H4 (cell line): ENCODE measurements around the gene NIPBL. TPM values are rescaled to one million over a fixed set of nuclear protein-coding genes. Genes with fewer than 3 reads are reported as not detected.
A peak's percentile ranks its signal among the peaks of the same experiment; 100 is the strongest.
"Not testable (repeated sequence)": the region's sequence is repeated elsewhere in the genome, so short reads cannot be mapped to it uniquely, and the experiment has no call there.

Experiments used
- DNase-seq: peaks from one replicate; pipeline ENCODE4 v3.0.0-alpha.2; 2015; ENCODE audit warnings: low spot score
- total RNA-seq: library from RNA; depleted of rRNA; stranded (reverse); fragments of >200 nt; shearing (Covaris generic); gene quantifications from 2 replicates; pipeline ENCODE4 v1.2.3, GENCODE V29; 2014; rRNA removed

Gene NIPBL, protein sequence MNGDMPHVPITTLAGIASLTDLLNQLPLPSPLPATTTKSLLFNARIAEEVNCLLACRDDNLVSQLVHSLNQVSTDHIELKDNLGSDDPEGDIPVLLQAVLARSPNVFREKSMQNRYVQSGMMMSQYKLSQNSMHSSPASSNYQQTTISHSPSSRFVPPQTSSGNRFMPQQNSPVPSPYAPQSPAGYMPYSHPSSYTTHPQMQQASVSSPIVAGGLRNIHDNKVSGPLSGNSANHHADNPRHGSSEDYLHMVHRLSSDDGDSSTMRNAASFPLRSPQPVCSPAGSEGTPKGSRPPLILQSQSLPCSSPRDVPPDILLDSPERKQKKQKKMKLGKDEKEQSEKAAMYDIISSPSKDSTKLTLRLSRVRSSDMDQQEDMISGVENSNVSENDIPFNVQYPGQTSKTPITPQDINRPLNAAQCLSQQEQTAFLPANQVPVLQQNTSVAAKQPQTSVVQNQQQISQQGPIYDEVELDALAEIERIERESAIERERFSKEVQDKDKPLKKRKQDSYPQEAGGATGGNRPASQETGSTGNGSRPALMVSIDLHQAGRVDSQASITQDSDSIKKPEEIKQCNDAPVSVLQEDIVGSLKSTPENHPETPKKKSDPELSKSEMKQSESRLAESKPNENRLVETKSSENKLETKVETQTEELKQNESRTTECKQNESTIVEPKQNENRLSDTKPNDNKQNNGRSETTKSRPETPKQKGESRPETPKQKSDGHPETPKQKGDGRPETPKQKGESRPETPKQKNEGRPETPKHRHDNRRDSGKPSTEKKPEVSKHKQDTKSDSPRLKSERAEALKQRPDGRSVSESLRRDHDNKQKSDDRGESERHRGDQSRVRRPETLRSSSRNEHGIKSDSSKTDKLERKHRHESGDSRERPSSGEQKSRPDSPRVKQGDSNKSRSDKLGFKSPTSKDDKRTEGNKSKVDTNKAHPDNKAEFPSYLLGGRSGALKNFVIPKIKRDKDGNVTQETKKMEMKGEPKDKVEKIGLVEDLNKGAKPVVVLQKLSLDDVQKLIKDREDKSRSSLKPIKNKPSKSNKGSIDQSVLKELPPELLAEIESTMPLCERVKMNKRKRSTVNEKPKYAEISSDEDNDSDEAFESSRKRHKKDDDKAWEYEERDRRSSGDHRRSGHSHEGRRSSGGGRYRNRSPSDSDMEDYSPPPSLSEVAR (N-terminal part only)
- total RNA-seq: 7.4 and 14.0 TPM in 2 replicates

DNA sequence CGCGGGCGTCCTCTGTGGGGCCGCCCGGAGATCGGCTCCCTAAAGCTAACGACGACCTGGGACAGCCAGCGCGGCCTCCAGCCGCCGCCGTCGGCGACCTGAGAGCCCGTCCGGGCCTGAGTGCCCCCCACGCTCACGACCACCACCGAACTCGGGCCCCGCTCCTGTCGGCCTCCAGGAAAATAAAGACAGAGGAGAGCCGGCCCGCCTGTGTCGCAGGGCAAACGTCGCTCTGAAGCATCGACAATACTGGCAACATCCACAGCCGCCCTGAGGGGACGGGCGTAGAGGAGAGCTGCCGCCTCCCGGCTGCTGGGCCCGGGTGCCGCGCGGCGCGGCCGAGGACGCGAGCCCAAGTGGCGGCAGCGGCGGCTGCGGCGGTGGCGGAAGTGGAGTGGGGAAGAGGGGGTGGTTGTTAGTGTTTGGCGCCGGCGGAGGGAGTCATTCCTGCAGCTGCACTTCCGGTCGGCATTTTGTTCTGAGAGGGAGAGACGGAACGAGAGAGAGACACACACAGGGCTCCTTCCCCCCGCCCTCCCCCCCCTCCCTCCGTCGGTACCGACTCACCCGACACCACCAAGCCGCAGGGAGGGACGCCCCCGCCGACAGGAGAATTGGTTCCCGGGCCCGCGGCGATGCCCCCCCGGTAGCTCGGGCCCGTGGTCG lies at the start of gene NIPBL:
Gene NIPBL, plus strand, starts transcription at position 471 of the 666 bp plus-strand sequence. CDS start 76,928 bp downstream, outside the sequence.
- DNase-seq: peak; percentile 97

DNA sequence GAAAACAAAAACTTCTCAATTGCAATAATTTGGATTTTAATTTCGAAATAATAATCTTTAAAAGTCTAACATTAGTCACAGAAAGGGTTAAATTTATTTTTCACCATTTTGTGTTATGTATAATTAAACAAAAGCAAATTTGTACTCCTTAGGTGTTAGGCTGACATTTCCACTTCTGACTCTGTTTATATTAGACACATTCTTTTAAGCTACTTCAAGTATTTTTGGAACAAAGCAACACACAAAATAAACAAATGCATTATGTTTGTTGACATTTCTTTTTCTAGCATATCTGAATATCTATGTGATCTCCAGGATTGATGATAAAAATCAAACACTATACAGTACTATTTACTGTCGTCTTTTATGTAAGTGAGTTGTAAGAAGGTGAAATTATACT lies 44.3 kb upstream of the NIPBL start:
- no peak for DNase-seq

DNA sequence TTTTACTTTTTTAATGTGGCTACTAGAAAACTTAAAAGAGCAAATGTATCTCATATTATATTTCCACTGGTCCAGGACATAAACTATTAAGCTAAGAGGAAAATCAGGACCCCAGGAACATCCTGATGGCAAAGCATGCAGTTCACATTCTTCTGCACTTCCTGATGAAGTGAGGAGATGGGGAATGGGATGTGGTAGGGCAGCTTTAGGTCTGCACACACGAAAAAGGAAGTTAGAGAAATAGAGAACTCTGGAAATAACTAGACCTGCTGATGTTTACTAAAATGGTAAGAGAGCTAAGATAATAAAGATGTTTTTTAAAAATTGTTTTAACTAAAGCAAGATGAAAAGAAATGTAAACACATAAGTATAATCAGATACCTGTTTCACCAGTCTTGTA lies 39.7 kb upstream of the NIPBL start:
- no peak for DNase-seq

DNA sequence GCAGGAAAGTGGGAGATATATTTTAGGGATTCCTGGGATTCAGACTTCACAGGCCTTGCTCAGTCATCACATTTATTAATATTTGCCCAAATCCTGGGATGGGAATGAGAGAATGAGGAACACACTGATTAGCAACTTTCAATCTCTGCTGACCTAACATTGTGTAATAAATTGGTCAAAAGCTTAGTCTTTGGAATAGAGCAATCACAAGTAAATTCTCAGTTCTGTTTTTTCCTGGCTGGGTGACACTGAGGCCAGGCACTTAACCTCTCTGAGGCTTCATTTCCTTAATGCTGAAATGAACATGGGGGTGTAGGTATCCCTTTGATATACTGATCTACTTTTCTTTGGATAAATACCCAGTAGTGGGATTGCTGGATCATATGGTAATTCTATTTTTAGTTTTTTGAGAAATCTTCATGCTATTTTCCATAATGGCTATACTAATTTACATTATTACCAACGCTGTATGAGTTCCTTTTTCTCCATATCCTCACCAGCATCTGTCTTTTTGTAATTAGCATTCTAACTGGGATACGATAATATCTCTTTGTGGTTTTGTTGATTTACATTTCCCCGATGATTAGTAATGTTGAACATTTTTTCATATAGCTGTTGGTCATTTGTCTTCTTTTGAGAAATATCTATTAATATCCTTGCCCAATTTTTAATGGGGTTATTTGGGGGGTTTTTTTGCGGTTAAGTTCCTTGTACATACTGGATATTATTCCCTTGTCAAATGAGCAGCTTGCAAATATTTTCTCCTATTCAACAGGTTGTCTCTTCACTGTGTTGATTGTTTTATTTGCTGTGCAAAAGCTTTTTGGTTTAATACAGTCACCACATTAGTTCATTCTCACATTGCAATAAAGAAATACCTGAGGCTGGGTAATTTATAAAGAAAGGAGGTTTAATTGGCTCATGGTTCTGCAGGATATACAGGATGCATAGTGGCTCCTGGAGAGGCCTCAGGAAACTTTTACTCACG lies 36.8 kb upstream of the NIPBL start:
- no peak for DNase-seq

DNA sequence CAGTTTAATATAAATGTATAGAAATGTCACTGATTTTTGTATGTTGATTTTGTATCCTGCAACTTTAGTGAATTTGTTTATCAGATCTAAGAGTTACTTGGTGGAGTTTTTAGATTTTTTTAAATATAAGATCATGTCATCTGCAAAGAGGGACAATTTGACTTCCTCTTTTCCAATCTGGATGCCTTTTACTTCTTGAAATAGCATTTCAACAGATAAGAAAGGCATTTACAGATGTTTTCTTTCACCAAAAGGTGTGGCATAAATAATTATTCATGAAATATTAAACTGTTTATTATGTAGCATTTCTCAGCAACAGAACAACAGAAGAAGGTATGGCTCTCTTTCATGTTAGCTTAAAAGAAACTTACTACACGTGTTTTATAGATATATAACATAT lies 34.9 kb upstream of the NIPBL start:
- no peak for DNase-seq

DNA sequence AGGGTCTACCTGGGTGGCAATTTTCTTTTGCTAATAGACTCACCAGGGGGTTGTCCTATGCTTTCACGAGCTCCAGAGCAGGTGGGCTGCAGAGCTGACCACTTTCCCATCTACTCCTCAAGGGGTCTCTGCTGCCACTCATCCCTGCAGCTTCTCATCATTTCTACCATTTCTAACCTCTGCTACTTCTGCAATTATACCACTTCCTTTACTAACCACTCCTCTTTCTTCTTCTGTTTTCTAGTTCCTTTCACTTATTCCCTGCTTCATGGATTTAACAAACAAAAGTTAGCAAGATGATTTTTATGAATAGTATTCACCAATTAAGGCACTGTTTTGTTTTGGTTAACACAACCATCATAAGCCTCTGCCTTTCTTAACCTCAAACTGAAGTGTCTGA lies 34.5 kb upstream of the NIPBL start:
- DNase-seq: no peak

DNA sequence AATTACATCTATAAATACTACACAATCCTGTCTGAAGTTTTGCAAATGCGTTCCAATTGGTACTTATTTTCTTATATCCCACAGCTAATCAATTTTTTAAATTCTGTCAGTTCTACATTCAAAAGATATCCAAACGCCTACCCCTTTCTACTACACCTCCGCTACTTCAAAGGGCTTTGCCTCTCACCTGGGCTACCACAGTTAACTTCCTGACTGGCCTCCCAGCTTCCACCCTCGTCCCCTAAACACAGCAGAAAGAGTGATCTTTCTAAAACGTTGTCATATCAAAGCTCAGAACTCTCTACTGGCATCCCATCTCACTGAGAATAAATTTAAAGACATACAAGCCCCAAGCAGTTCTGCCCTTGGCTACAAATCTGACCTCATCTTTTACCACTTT lies 32.3 kb upstream of the NIPBL start:
- DNase-seq: no peak

DNA sequence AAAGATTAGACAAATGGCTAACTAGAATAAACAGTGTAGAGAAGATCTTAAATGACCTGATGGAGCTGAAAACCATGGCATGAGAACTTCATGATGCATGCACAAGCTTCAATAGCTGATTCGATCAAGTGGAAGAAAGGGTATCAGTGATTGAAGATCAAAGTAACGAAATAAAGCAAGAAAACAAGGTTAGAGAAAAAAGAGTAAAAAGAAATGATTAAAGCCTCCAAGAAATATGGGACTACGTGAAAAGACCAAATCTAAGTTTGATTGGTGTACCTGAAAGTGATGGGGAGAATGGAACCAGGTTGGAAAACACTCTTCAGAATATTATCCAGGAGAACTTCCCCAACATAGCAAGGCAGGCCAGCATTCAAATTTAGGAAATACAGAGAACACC lies 28.0 kb upstream of the NIPBL start:
- not testable (repeated sequence) for DNase-seq

DNA sequence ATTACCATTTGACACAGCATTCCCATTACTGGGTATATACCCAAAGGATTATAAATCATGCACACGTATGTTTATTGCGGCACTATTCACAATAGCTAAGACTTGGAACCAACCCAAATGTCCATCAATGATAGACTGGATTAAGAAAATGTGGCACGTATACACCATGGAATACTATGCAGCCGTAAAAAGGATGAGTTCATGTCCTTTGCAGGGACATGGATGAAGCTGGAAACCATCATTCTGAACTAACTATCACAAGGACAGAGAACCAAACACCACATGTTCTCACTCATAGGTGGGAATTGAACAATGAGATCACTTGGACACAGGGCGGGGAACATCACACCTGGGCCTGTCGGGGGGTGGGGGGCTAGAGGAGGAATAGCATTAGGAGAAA lies 23.7 kb upstream of the NIPBL start:
- DNase-seq: not testable (repeated sequence)

DNA sequence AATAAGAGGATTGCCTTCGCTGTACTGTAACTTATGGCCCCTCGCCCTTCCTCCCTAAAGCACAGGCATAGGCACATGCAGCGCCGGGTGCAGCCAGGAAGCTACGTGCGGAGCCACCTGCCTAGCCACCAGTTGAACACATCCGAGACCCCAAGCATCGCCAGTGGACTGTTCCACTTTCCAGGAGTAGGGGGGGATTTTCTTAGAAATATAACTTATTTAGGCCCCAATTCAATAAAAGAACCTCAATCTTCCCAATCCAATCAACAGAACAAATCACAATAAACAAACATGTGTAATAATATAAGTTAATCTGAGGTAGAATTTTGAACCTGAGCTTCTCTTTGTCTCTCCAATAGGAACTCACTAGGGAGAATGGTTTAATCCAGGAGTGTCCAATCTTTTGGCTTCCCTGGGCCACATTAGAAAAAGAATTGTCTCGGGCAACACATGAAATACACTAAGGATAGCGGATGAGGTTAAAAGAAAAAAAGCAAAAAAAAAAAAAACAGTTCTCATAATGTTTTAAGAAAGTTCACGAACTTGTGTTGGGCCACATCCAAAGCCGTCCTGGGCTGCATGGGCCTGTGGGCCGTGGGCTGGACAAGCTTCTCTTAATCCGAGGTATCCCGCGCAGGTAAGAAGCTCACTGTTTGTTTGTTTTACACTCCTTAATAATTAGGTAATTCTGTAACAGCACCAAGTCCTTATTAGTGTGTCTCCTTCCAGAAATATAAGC lies 22.0 kb upstream of the NIPBL start:
- DNase-seq: no peak

DNA sequence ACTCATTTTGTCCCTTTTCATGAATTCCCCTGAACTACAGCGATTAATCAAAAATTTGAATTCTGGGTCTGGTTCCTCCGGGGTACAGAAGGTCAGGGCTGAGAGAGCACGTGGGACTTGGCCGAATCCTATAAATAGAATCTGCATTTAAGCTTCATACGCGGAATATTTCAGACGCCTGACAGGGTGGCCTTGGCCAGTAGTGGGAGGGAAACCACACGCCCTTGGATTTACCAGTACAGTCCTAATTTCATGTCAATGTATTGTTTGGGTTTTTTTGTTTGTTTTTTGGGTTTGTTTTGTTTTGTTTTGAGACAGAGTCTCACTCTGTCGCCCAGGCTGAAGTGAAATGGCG lies 21.5 kb upstream of the NIPBL start:
- no peak for DNase-seq

DNA sequence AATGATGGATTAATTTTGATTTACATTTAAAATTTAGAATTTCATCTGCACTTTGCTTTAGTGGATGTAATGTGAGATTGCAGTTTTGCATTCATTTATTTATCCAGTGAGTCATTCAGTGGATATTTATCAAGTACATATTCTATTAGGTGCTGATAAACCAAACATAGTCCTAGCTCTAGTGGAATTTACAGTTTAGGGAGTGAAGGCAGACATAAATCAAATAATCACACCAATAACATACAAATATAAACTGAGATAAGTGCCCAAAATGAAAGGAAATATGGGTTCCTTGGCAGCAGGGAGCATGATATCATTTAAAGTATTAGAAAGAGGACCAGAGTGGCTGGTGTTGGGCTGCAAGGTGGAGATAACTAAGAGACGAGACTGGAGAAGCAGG lies 14.7 kb upstream of the NIPBL start:
- DNase-seq: no peak

DNA sequence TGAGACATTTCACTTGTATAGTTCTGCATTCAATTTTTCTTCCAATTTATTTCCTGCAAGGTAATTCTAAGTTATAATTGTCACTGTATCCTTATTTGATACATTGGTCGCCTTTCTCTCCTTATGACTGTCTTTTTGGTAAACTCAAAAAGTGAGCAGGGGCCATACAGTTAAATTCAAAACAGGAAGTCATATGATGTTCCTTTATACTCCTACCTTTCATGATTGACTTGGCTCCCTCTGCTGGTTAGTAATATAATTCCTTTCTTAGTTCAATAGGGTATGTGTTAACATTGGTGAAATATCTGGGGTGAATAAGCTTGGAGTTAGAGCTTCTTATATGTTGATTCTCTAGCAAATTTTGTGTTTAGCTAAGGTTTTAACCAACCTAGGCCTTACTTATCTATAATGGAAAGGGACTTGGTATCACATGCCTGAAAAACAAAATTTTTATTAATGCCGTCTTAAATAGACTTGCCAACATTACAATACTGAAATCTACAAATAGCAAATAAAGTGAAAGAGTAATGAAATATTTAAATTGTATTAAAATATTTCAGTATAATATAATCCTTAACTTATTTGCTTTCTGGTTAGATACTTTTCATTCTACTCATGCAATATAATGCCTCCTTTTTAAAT lies 6.0 kb upstream of the NIPBL start:
- DNase-seq: peak; percentile 78

DNA sequence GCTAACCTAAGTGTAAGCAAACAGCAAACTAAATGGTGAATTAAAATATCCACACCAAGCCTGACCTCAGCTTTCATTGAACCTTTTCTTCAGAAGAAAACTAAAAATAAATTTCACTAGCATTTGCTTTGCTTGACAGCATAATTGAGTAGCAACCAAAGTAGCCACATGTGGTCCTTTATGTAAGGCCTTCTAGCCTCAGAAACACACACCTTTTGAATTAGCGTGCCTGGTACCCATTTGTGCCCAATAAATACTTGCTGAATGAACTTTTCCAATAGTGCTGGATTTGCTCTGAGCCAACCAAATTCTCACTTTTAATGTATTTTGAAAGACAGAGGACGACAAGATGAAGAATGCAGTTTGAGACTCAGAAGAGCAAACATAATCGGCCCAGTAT lies 2.1 kb upstream of the NIPBL start:
- DNase-seq: no peak

DNA sequence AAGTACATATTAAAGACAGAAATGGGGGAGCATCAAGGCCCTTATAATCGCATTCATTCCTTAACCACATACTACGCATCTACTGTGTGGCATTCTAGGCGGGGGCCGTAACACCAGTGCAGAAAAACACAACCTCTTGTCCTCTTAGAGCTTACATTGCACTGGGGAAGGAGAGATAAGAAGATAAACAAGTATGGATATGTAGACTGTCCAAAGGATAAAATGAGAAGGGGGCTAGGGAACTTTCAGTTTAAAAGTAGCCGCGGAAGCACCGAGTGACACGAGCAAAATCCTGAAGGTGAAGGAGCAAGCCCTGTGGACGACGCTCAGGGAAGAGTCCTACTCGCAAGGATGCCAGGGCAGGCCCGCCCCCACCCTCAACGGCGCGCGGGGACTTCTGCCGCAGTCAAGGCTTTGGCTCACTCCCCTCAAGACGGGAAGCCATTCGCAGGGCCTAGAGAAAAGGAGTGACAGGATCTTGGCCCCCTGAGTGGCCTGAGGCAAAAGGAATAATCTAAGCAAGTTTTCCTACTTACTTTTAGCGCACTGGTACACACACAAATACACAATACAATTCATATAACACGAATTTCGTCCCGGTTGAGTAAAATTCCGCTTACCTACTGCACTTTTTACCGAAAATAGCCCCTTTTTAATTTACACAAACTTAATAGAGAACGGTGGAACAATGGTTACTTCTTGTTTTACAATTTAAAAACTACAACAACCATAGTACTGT lies 1.3 kb upstream of the NIPBL start:
- peak; percentile 56 for DNase-seq

DNA sequence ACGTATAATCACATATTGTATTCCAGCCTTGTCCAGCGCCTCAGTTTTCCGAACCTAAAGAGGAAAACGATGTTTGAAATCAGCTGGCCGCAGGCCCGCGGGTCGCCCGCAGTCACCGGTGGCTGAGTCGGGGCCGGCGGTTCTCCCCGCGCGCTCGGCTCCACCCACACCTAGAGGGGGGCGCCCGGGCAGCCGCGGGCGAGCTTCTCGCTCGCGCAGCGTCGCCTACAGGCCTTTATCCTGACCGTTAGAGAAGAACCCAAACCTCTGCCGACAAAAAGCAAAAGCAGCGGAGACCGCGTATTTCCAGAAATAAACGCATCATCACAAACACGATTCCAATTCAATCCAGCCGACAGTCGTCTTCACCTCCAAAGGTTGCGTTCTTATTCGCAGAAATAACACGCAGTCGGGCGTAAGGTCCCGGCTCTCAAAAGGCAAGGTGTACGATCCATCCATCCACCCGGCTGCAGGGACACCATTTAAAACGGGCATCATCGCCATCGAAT lies 725 bp upstream of the NIPBL start:
- DNase-seq: peak; percentile 61

DNA sequence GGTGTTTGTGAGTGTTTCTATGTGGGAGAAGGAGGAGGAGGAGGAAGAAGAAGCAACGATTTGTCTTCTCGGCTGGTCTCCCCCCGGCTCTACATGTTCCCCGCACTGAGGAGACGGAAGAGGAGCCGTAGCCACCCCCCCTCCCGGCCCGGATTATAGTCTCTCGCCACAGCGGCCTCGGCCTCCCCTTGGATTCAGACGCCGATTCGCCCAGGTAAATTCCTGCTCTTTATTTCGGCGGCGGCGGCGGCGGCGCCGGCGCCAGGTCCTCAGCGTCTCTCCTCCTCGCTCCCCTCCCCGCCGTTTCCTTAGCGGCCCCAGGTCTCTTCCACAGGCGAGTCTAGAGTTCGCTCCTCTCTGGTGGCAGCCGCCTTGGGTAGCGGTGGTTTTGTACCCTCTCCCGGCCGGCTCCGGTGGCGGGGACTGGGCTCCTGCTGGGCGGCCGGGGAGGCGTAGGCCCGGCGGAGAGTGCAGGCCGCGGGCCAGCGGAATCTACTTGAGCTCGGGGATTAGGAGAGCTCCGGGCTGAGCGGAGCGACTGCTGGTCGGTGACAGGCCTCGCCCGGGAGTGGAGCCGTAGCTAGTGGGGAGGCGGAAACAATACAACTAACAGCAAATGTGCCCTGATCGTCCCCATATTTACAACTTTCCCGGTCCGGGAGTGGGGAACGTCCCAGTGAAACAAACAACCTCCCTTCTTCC lies 547 bp downstream of the NIPBL start:
- DNase-seq: peak; percentile 22
